WTC11 (cell line): ENCODE data around the gene DDR2. TPM values are rescaled to one million over a fixed set of nuclear protein-coding genes. Genes with fewer than 3 reads are reported as not detected.

Experiments used
- ATAC-seq: fragments of 200-7000 bp; cut with Tn5 transposase; 2 replicates; pipeline ENCODE4 v1.10.0; 2021; ENCODE audit warnings: mild to moderate bottlenecking, moderate library complexity
- CTCF ChIA-PET: fragments of 300-600 bp; sonication (Branson Sonifier 250); formaldehyde crosslinking; loops from one replicate; lab custom pipeline; 2021; ENCODE audit warnings: antibody characterized with exemption; lab: Charles Lee
- POLR2A ChIA-PET: fragments of 350-600 bp; sonication (Branson Sonifier 250); formaldehyde crosslinking; loops from one replicate; lab custom pipeline; 2021; ENCODE audit warnings: antibody characterized with exemption; lab: Charles Lee
- DNase-seq: peaks from one replicate; pipeline ENCODE4 v3.0.0; 2021; ENCODE audit warnings: low spot score
- H3K27ac Mint-ChIP-seq: 2 replicates; pipeline ENCODE4 v1.8.0; 2021; ENCODE audit warnings: mixed read lengths
- H3K27me3 Mint-ChIP-seq: 2 replicates; pipeline ENCODE4 v1.8.0; 2021; ENCODE audit warnings: low read depth, mild to moderate bottlenecking, moderate library complexity, mixed read lengths
- H3K36me3 Mint-ChIP-seq: 2 replicates; pipeline ENCODE4 v1.8.0; 2021; ENCODE audit warnings: mixed read lengths
- H3K4me1 Mint-ChIP-seq: 2 replicates; pipeline ENCODE4 v1.8.0; 2022; ENCODE audit warnings: mixed read lengths
- H3K4me3 Mint-ChIP-seq: 2 replicates; pipeline ENCODE4 v1.8.0; 2021; ENCODE audit warnings: mild to moderate bottlenecking, moderate library complexity, mixed read lengths
- H3K9me3 Mint-ChIP-seq: 2 replicates; pipeline ENCODE4 v1.8.0; 2021; ENCODE audit warnings: mixed read lengths
- CBFB ChIP-seq: sonication (generic); formaldehyde crosslinking; IDR thresholded peaks from 2 replicates; pipeline ENCODE4 v1.8.1; 2022; ENCODE audit warnings: mild to moderate bottlenecking, low read depth, missing genetic modification reagents
- CDX4 ChIP-seq: fragments of 250-450 bp; sonication (Bioruptor Pico); IDR thresholded peaks from 2 replicates; pipeline ENCODE4 v1.9.0; 2021; ENCODE audit warnings: moderate library complexity, mild to moderate bottlenecking, inconsistent platforms, borderline replicate concordance
- CREB1 ChIP-seq: sonication (generic); formaldehyde crosslinking; IDR thresholded peaks from 2 replicates; pipeline ENCODE4 v1.8.0; 2023; ENCODE audit warnings: mild to moderate bottlenecking, missing genetic modification reagents
- CREM ChIP-seq: sonication (generic); formaldehyde crosslinking; IDR thresholded peaks from 2 replicates; pipeline ENCODE4 v1.8.1; 2022; ENCODE audit warnings: mild to moderate bottlenecking, missing genetic modification reagents, moderate library complexity
- ESRRA ChIP-seq: sonication (generic); formaldehyde crosslinking; IDR thresholded peaks from 2 replicates; pipeline ENCODE4 v1.8.1; 2022; ENCODE audit warnings: mild to moderate bottlenecking, missing genetic modification reagents, borderline replicate concordance
- FOXK1 ChIP-seq: sonication (generic); formaldehyde crosslinking; IDR thresholded peaks from 2 replicates; pipeline ENCODE4 v1.8.0; 2022; ENCODE audit warnings: mild to moderate bottlenecking, moderate library complexity, missing genetic modification reagents
- HMGA2 ChIP-seq: fragments of 250-450 bp; sonication (Bioruptor Pico); IDR thresholded peaks from 2 replicates; pipeline ENCODE4 v1.4.0; 2021; ENCODE audit warnings: mild to moderate bottlenecking, moderate library complexity
- KAT7 ChIP-seq: sonication (generic); formaldehyde crosslinking; IDR thresholded peaks from 2 replicates; pipeline ENCODE4 v1.8.1; 2023; ENCODE audit warnings: missing genetic modification reagents, mild to moderate bottlenecking, borderline replicate concordance
- MXD4 ChIP-seq: fragments of 250-450 bp; sonication (Bioruptor Pico); IDR thresholded peaks from 2 replicates; pipeline ENCODE4 v1.8.0; 2021; ENCODE audit warnings: mild to moderate bottlenecking, moderate library complexity, borderline replicate concordance
- NFE2L1 ChIP-seq: sonication (generic); formaldehyde crosslinking; IDR thresholded peaks from 2 replicates; pipeline ENCODE4 v1.8.1; 2023; ENCODE audit warnings: missing genetic modification reagents
- NR3C1 ChIP-seq: sonication (generic); formaldehyde crosslinking; conservative IDR thresholded peaks from 2 replicates; pipeline ENCODE4 v1.8.1; 2023; ENCODE audit warnings: low read depth, mild to moderate bottlenecking, missing genetic modification reagents
- PREB ChIP-seq: sonication (generic); formaldehyde crosslinking; IDR thresholded peaks from 2 replicates; pipeline ENCODE4 v1.8.1; 2022; ENCODE audit warnings: mild to moderate bottlenecking, missing genetic modification reagents, moderate library complexity, borderline replicate concordance
- RORB ChIP-seq: fragments of 250-450 bp; sonication (Bioruptor Pico); IDR thresholded peaks from 2 replicates; pipeline ENCODE4 v1.9.0; 2021; ENCODE audit warnings: mild to moderate bottlenecking
- SOX15 ChIP-seq: fragments of 250-450 bp; sonication (Bioruptor Pico); IDR thresholded peaks from 2 replicates; pipeline ENCODE4 v1.9.0; 2021; ENCODE audit warnings: mild to moderate bottlenecking
- TEAD4 ChIP-seq: sonication (generic); formaldehyde crosslinking; IDR thresholded peaks from 2 replicates; pipeline ENCODE4 v1.8.0; 2022; ENCODE audit warnings: mild to moderate bottlenecking, missing genetic modification reagents
- TP53 ChIP-seq: sonication (generic); formaldehyde crosslinking; IDR thresholded peaks from 2 replicates; pipeline ENCODE4 v1.8.1; 2023; ENCODE audit warnings: mild to moderate bottlenecking, missing genetic modification reagents
- USF1 ChIP-seq: sonication (generic); formaldehyde crosslinking; IDR thresholded peaks from 2 replicates; pipeline ENCODE4 v1.8.0; 2022; ENCODE audit warnings: mild to moderate bottlenecking, missing genetic modification reagents
- ZNF232 ChIP-seq: sonication (generic); formaldehyde crosslinking; IDR thresholded peaks from 2 replicates; pipeline ENCODE4 v1.8.0; 2022; ENCODE audit warnings: mild to moderate bottlenecking, missing genetic modification reagents
- ZNF281 ChIP-seq: sonication (generic); formaldehyde crosslinking; IDR thresholded peaks from 2 replicates; pipeline ENCODE4 v1.8.0; 2023; ENCODE audit warnings: mild to moderate bottlenecking, missing genetic modification reagents
- ZSCAN18 ChIP-seq: fragments of 250-450 bp; sonication (Bioruptor Pico); IDR thresholded peaks from 2 replicates; pipeline ENCODE4 v2.1.2; 2022; ENCODE audit warnings: mild to moderate bottlenecking, moderate library complexity
- total RNA-seq: library from RNA; stranded (reverse); gene quantifications from 3 replicates; pipeline ENCODE4 v1.2.3, GENCODE V29; 2021
- TF ChIP-seq, protein P1 (sequence below): fragments of 250-450 bp; sonication (Bioruptor Pico); IDR thresholded peaks from 2 replicates; pipeline ENCODE4 v1.9.0; 2021; ENCODE audit warnings: mild to moderate bottlenecking, borderline replicate concordance
- TF ChIP-seq, protein P2 (sequence below): fragments of 250-450 bp; sonication (Bioruptor Pico); IDR thresholded peaks from 2 replicates; pipeline ENCODE4 v1.8.0; 2021; ENCODE audit warnings: mild to moderate bottlenecking
- TF ChIP-seq, protein P3 (sequence below): sonication (generic); formaldehyde crosslinking; conservative IDR thresholded peaks from 2 replicates; pipeline ENCODE4 v1.8.1; 2022; ENCODE audit warnings: mild to moderate bottlenecking, missing genetic modification reagents
- TF ChIP-seq, protein P4 (sequence below): fragments of 250-450 bp; sonication (Bioruptor Pico); IDR thresholded peaks from 2 replicates; pipeline ENCODE4 v1.9.0; 2021; ENCODE audit warnings: mild to moderate bottlenecking

The DDR2 gene
- total RNA-seq, 1 experiment from 2014 or later, result 0.85 TPM

DNA sequence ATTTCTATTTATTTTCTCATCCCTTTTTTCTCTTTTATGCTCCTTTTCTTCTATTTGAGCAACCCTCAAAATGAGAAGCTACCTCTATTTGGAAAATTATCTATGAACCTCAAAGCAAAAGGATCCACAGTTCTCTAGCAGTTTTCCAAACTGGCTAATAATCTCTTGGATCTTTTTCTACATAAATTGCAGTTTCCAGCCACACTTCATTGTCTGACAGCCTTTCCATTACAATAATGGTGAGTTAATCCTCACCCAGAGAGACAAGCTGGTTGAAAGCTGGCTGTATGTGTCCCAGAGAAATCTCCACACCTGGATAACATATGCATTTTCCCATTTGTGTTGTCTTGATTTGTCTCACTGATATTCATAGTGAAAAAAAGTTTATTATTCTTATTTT lies 141.7 kb downstream of the DDR2 start (continued):
- TF ChIP-seq, protein P1, sequence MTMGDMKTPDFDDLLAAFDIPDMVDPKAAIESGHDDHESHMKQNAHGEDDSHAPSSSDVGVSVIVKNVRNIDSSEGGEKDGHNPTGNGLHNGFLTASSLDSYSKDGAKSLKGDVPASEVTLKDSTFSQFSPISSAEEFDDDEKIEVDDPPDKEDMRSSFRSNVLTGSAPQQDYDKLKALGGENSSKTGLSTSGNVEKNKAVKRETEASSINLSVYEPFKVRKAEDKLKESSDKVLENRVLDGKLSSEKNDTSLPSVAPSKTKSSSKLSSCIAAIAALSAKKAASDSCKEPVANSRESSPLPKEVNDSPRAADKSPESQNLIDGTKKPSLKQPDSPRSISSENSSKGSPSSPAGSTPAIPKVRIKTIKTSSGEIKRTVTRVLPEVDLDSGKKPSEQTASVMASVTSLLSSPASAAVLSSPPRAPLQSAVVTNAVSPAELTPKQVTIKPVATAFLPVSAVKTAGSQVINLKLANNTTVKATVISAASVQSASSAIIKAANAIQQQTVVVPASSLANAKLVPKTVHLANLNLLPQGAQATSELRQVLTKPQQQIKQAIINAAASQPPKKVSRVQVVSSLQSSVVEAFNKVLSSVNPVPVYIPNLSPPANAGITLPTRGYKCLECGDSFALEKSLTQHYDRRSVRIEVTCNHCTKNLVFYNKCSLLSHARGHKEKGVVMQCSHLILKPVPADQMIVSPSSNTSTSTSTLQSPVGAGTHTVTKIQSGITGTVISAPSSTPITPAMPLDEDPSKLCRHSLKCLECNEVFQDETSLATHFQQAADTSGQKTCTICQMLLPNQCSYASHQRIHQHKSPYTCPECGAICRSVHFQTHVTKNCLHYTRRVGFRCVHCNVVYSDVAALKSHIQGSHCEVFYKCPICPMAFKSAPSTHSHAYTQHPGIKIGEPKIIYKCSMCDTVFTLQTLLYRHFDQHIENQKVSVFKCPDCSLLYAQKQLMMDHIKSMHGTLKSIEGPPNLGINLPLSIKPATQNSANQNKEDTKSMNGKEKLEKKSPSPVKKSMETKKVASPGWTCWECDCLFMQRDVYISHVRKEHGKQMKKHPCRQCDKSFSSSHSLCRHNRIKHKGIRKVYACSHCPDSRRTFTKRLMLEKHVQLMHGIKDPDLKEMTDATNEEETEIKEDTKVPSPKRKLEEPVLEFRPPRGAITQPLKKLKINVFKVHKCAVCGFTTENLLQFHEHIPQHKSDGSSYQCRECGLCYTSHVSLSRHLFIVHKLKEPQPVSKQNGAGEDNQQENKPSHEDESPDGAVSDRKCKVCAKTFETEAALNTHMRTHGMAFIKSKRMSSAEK, result no peak
- TF ChIP-seq ZNF281 (no peak), NR3C1 (no peak), NFE2L1 (CRISPR knock-in tag) (no peak), CREB1 (CRISPR knock-in tag) (no peak), CDX4 (CRISPR knock-in tag) (no peak), USF1 (CRISPR knock-in tag) (no peak), TP53 (CRISPR knock-in tag) (no peak), RORB (CRISPR knock-in tag) (no peak), ZNF232 (CRISPR knock-in tag) (no peak)
- TF ChIP-seq, protein P2, sequence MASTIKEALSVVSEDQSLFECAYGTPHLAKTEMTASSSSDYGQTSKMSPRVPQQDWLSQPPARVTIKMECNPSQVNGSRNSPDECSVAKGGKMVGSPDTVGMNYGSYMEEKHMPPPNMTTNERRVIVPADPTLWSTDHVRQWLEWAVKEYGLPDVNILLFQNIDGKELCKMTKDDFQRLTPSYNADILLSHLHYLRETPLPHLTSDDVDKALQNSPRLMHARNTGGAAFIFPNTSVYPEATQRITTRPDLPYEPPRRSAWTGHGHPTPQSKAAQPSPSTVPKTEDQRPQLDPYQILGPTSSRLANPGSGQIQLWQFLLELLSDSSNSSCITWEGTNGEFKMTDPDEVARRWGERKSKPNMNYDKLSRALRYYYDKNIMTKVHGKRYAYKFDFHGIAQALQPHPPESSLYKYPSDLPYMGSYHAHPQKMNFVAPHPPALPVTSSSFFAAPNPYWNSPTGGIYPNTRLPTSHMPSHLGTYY (CRISPR knock-in tag), result no peak

DNA sequence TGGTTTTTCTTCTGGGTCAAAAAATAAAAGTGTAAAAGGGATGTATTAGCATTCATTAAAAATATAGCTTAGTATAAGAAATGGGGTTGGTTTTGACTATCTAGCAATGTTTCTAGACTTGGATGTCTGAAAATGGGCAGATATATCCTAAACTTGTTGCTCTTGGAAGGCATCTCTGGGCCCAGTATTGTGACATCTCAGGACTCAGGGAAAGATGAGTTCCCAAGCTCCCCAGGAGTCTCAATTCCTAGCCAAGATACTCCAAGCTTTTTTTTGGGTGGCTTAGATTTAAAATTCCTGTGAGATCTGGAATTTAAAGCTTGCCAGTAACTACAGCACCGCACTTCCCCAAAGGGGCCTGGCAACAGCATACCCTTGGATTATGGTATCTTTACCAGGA lies 146.8 kb downstream of the DDR2 start:
- Mint-ChIP-seq H3K27me3 (no peaks in the 10 kb centered on the region), H3K9me3 (no peaks in the 10 kb centered on the region; the same call in 1 of the 2 replicates), H3K27ac (no peak overlapping the region), H3K4me3 (no peak overlapping the region), H3K36me3 (no peaks in the 10 kb centered on the region), H3K4me1 (peaks cover 6% of the 10 kb centered on the region)
- ChIA-PET POLR2A (no interaction called here), CTCF (interaction anchor here (2.1 kb wide), 1 partner anchor 21 kb away, joined by 7 read pairs; no protein-coding TSS in a partner anchor)
- ATAC-seq (no peak), DNase-seq (no peak)
- TF ChIP-seq HMGA2 (CRISPR knock-in tag), result no peak
- TF ChIP-seq MXD4, result no peak
- no peak for TF ChIP-seq SOX15 (CRISPR knock-in tag)
- no peak for TF ChIP-seq CBFB (CRISPR knock-in tag)
- no peak for TF ChIP-seq KAT7
- no peak for TF ChIP-seq USF1 (CRISPR knock-in tag)
- no peak for TF ChIP-seq RORB (CRISPR knock-in tag)
- no peak for TF ChIP-seq ESRRA (CRISPR knock-in tag)
- TF ChIP-seq, protein P3, sequence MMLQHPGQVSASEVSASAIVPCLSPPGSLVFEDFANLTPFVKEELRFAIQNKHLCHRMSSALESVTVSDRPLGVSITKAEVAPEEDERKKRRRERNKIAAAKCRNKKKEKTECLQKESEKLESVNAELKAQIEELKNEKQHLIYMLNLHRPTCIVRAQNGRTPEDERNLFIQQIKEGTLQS (CRISPR knock-in tag), result no peak
- TF ChIP-seq, protein P4, sequence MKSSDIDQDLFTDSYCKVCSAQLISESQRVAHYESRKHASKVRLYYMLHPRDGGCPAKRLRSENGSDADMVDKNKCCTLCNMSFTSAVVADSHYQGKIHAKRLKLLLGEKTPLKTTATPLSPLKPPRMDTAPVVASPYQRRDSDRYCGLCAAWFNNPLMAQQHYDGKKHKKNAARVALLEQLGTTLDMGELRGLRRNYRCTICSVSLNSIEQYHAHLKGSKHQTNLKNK (CRISPR knock-in tag), result no peak
- TF ChIP-seq ZSCAN18 (CRISPR knock-in tag), result no peak
- TF ChIP-seq TEAD4 (CRISPR knock-in tag), result no peak
- no peak for TF ChIP-seq CREM (CRISPR knock-in tag)
- TF ChIP-seq PREB (CRISPR knock-in tag), result no peak
- TF ChIP-seq FOXK1, result no peak
- TF ChIP-seq NFE2L1 (CRISPR knock-in tag), result no peak
